ENCODE measurements around the gene OFD1. TPM values are rescaled to one million over a fixed set of nuclear protein-coding genes. Genes with fewer than 3 reads are reported as not detected.
A peak's percentile ranks its signal among the peaks of the same experiment; 100 is the strongest.

Gene OFD1
- total and polyA plus RNA-seq, 7 donors = 7.4 to 46.0 (median 16.3) TPM

GRCh38 chrX:13768939-13769338 is 34.4 kb downstream of the OFD1 start:
- H3K4me1 ChIP-seq = peaks cover 0 to 3% (median 0%) of the 10 kb centered on the region in 4 donors
- intact Hi-C loops (cut with DNase I) = no loop called here
- no peak overlapping the region for H3K4me3 ChIP-seq
- no peaks in the 10 kb centered on the region for H3K9me3 ChIP-seq
- H3K27ac ChIP-seq = no peak overlapping the region
- peaks cover 0 to 34% (median 3%) of the 10 kb centered on the region in 4 donors for H3K36me3 ChIP-seq
- 87 to 91% methylated on average over 4 of the region's 4 CpGs for WGBS, 2 donors
- TF ChIP-seq POLR2AphosphoS5 (IDR thresholded peaks at IDR 0.05) (no peak), CTCF (IDR thresholded peaks at IDR 0.05) (no peak), EP300 (IDR thresholded peaks at IDR 0.05) (no peak), POLR2A (IDR thresholded peaks at IDR 0.05) (no peak)
- no peaks in the 10 kb centered on the region for H3K27me3 ChIP-seq
- no peak for DNase-seq

GRCh38 chrX:13770013-13770535 is 35.5 kb downstream of the OFD1 start:
- intact Hi-C loops (cut with DNase I) = no loop called here
- Histone ChIP-seq H3K27ac (no peak overlapping the region), H3K4me3 (no peak overlapping the region), H3K27me3 (no peaks in the 10 kb centered on the region), H3K36me3 (peaks cover 0 to 34% (median 3%) of the 10 kb centered on the region in 4 donors), H3K4me1 (no peaks in the 10 kb centered on the region), H3K9me3 (no peaks in the 10 kb centered on the region)
- no peak for TF ChIP-seq EP300 (IDR thresholded peaks at IDR 0.05)
- WGBS, 2 donors = 90 to 94% methylated on average over 3 of the region's 3 CpGs
- no peak for DNase-seq

- WGBS, 2 donors = 89 to 95% methylated on average over 2 of the region's 2 CpGs
- Histone ChIP-seq H3K4me1 (no peaks in the 10 kb centered on the region), H3K4me3 (no peak overlapping the region), H3K36me3 (peaks cover 0 to 7% (median 0%) of the 10 kb centered on the region in 4 donors), H3K9me3 (no peaks in the 10 kb centered on the region), H3K27me3 (no peaks in the 10 kb centered on the region), H3K27ac (no peak overlapping the region)
- TF ChIP-seq EP300 (IDR thresholded peaks at IDR 0.05) = no peak
- no peak for TF ChIP-seq CTCF (IDR thresholded peaks at IDR 0.05)
- no peak for TF ChIP-seq POLR2A (IDR thresholded peaks at IDR 0.05)
- TF ChIP-seq POLR2AphosphoS5 (IDR thresholded peaks at IDR 0.05) = no peak
- intact Hi-C loops (cut with DNase I) = no loop called here
- no peak for DNase-seq
These were observed 40.1 kb downstream of the OFD1 start for GRCh38 chrX:13774696-13775095.

DNA sequence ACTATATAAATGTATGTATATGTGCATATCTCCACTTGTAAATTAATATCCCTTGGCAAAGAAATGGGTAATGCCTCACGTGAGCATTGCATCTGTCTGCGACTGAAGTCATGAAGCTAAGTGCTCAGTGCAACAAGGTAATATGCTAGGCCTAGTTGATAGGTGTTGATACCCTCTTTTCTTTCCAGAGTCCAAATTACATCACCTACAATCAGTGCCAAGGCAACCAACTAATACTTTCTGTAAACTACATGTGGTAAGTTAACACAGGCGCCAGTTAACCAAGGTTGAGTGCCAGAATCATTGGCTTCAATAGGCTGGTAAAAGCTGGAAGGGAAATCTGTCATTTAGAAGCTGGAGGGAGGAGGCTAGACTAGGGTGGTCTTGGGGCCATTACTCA is 41.3 kb downstream of the OFD1 start:
- no peak overlapping the region for H3K4me3 ChIP-seq
- H3K27ac ChIP-seq = peak overlapping the region in 1 of 4 donors; percentile 49
- WGBS, 2 donors = 97% methylated on average over 3 of the region's 3 CpGs
- H3K9me3 ChIP-seq = no peaks in the 10 kb centered on the region
- no peaks in the 10 kb centered on the region for H3K27me3 ChIP-seq
- TF ChIP-seq CTCF (IDR thresholded peaks at IDR 0.05) = no peak
- no peak for TF ChIP-seq POLR2A (IDR thresholded peaks at IDR 0.05)
- TF ChIP-seq POLR2AphosphoS5 (IDR thresholded peaks at IDR 0.05) = no peak
- TF ChIP-seq EP300 (IDR thresholded peaks at IDR 0.05) = no peak
- intact Hi-C loops (cut with DNase I) = no loop called here
- H3K4me1 ChIP-seq = no peaks in the 10 kb centered on the region
- DNase-seq = no peak
- H3K36me3 ChIP-seq = no peaks in the 10 kb centered on the region

GRCh38 chrX:13776387-13776786 is 41.8 kb downstream of the OFD1 start:
- H3K27me3 ChIP-seq = no peaks in the 10 kb centered on the region
- intact Hi-C loops (cut with DNase I) = no loop called here
- TF ChIP-seq POLR2A (IDR thresholded peaks at IDR 0.05) (no peak), CTCF (IDR thresholded peaks at IDR 0.05) (no peak), EP300 (IDR thresholded peaks at IDR 0.05) (no peak), POLR2AphosphoS5 (IDR thresholded peaks at IDR 0.05) (no peak)
- no peak for DNase-seq
- H3K4me1 ChIP-seq = no peaks in the 10 kb centered on the region
- WGBS, 2 donors = 80 to 86% methylated on average over 4 of the region's 4 CpGs
- H3K36me3 ChIP-seq = no peaks in the 10 kb centered on the region
- no peak overlapping the region for H3K4me3 ChIP-seq
- H3K27ac ChIP-seq = peak overlapping the region in 1 of 4 donors; percentile 49
- no peaks in the 10 kb centered on the region for H3K9me3 ChIP-seq
